Subcutaneous abdominal adipose tissue (tissue), 5 donors: ENCODE data around the gene RCE1.
"Not testable (repeated sequence)": the region's sequence is repeated elsewhere in the genome, so short reads cannot be mapped to it uniquely, and the experiment has no call there.

Experiments used
- H3K27ac ChIP-seq: one replicate; pipeline ENCODE4 v1.7.0; 2013; ENCODE audit warnings: low read depth, mild to moderate bottlenecking, inconsistent platforms, low read length, moderate library complexity
- H3K27me3 ChIP-seq, 5 donors: one replicate each; pipeline ENCODE4 v1.7.0; 2013; ENCODE audit warnings: low read length in 5 of 5, inconsistent platforms in 1 of 5; ENCODE audit not compliant: control insufficient read depth in 5 of 5, insufficient read depth in 4 of 5
- H3K36me3 ChIP-seq, 5 donors: one replicate each; pipeline ENCODE4 v1.7.0; 2013; ENCODE audit warnings: low read length in 5 of 5; ENCODE audit not compliant: control insufficient read depth in 5 of 5, insufficient read depth in 5 of 5
- H3K4me1 ChIP-seq, 5 donors: one replicate each; pipeline ENCODE4 v1.7.0; 2013; ENCODE audit warnings: low read length in 5 of 5, mild to moderate bottlenecking in 3 of 5, moderate library complexity in 1 of 5; ENCODE audit not compliant: control insufficient read depth in 5 of 5, insufficient read depth in 5 of 5
- H3K4me3 ChIP-seq, 5 donors: one replicate each; pipeline ENCODE4 v1.7.0; 2013; ENCODE audit warnings: low read length in 5 of 5, low read depth in 1 of 5
- H3K9ac ChIP-seq, 5 donors: one replicate each; pipeline ENCODE4 v1.7.0; 2013; ENCODE audit warnings: low read length in 5 of 5, mild to moderate bottlenecking in 4 of 5, moderate library complexity in 3 of 5
- H3K9me3 ChIP-seq, 5 donors: one replicate each; pipeline ENCODE4 v1.7.0; 2013; ENCODE audit warnings: low read length in 5 of 5; ENCODE audit not compliant: control insufficient read depth in 5 of 5
- donor health status: healthy.
- donor health status: healthy.
- donor health status: healthy.
- donor health status: healthy.
- donor health status: healthy.

RCE1 gene, protein sequence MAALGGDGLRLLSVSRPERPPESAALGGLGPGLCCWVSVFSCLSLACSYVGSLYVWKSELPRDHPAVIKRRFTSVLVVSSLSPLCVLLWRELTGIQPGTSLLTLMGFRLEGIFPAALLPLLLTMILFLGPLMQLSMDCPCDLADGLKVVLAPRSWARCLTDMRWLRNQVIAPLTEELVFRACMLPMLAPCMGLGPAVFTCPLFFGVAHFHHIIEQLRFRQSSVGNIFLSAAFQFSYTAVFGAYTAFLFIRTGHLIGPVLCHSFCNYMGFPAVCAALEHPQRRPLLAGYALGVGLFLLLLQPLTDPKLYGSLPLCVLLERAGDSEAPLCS

GRCh38 chr11:66842896-66843775 is at the start of gene RCE1:
Gene RCE1 (plus strand): TSS chr11:66843441. CDS start chr11:66843456, 15 bp downstream.
- peak within 1 kb of the TSS; percentile 94 to 97 (median 96) for H3K9ac ChIP-seq

GRCh38 chr11:66799815-66800214 is 43.4 kb upstream of the RCE1 start:
- not testable (repeated sequence) for H3K9ac ChIP-seq, H3K36me3 ChIP-seq, H3K27me3 ChIP-seq, H3K4me1 ChIP-seq, H3K27ac ChIP-seq, H3K4me3 ChIP-seq, H3K9me3 ChIP-seq

More at GRCh38 chr11:66842896-66843775, at the start of gene RCE1:
- Histone ChIP-seq H3K36me3 (peaks cover 0 to 47% (median 31%) of the 10 kb centered on the region in 5 donors), H3K4me1 (peaks cover 11 to 36% (median 35%) of the 10 kb centered on the region in 5 donors), H3K9me3 (no peaks in the 10 kb centered on the region), H3K4me3 (peak within 1 kb of the TSS; percentile 91 to 98 (median 95)), H3K27me3 (no peaks in the 10 kb centered on the region), H3K27ac (peak within 1 kb of the TSS; percentile 79)

- H3K4me3 ChIP-seq = no peak overlapping the region
- H3K27ac ChIP-seq = no peak overlapping the region
- H3K9ac ChIP-seq = no peak overlapping the region
- no peaks in the 10 kb centered on the region for H3K4me1 ChIP-seq
- no peaks in the 10 kb centered on the region for H3K9me3 ChIP-seq
- H3K36me3 ChIP-seq = no peaks in the 10 kb centered on the region
- H3K27me3 ChIP-seq = no peaks in the 10 kb centered on the region
These were observed 42.4 kb upstream of the RCE1 start for GRCh38 chr11:66800720-66801428.

DNA sequence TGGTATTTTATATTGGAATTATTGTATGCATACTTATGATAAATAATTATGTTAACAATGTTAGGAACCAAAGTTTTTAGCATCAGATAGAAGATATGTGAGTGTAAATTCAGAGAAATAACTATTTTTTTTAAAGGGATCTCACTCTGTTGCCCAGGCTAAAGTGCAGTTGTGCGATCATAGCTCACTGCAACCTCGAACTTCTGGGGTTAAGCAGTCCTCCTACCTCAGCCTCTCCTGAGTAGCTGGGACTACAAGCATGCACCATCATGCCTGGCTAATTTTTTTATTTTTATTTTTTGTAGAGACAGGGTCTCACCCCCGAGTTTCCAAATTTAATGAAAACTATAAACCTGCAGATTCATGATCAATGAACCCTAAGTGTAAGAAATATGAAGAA is 33.6 kb upstream of the RCE1 start:
- H3K4me1 ChIP-seq = no peaks in the 10 kb centered on the region
- H3K36me3 ChIP-seq = no peaks in the 10 kb centered on the region
- H3K9ac ChIP-seq = no peak overlapping the region
- no peak overlapping the region for H3K27ac ChIP-seq
- H3K27me3 ChIP-seq = no peaks in the 10 kb centered on the region
- H3K9me3 ChIP-seq = no peaks in the 10 kb centered on the region
- H3K4me3 ChIP-seq = no peak overlapping the region

DNA sequence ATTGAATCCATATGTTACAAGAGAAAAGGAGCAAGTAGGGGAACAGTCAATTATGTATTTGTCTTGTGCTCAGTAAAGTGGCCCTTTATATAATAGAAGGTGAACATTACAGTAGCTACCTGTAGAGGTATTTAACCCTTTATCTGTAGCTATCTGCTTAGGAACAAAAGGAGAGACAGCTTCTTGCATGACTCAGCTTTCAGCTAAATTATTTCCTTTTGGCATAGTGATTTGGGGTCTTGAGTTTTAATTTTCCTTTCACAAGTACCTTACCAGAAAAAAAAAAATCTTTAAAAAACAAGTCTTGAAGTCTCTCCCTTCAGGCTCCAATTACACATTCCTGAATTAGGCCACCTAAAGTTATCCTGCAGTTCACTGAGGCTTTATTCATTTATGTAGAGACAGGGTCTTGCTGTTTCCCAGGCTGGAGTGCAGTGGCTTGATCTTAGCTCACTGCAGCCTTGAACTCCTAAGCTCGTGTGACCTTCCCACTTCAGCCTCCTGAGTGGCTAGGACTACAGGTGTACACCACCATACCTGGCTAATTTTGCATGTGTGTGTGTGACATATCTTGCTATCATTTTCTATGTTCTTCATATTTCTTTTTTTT is 32.6 kb upstream of the RCE1 start:
- Histone ChIP-seq H3K4me1 (no peaks in the 10 kb centered on the region), H3K36me3 (no peaks in the 10 kb centered on the region), H3K9ac (no peak overlapping the region), H3K4me3 (no peak overlapping the region), H3K9me3 (no peaks in the 10 kb centered on the region), H3K27me3 (no peaks in the 10 kb centered on the region), H3K27ac (no peak overlapping the region)

- no peak overlapping the region for H3K27ac ChIP-seq
- peaks cover 0 to 4% (median 0%) of the 10 kb centered on the region in 5 donors for H3K36me3 ChIP-seq
- no peaks in the 10 kb centered on the region for H3K27me3 ChIP-seq
- H3K4me1 ChIP-seq = no peaks in the 10 kb centered on the region
- H3K4me3 ChIP-seq = no peak overlapping the region
- H3K9me3 ChIP-seq = no peaks in the 10 kb centered on the region
- no peak overlapping the region for H3K9ac ChIP-seq
These were observed 28.6 kb upstream of the RCE1 start for GRCh38 chr11:66814678-66815077.

- H3K4me1 ChIP-seq = no peaks in the 10 kb centered on the region
- H3K27me3 ChIP-seq = no peaks in the 10 kb centered on the region
- H3K9me3 ChIP-seq = no peaks in the 10 kb centered on the region
- H3K9ac ChIP-seq = no peak overlapping the region
- H3K4me3 ChIP-seq = no peak overlapping the region
- H3K27ac ChIP-seq = no peak overlapping the region
- peaks cover 0 to 4% (median 0%) of the 10 kb centered on the region in 5 donors for H3K36me3 ChIP-seq
These were observed 27.6 kb upstream of the RCE1 start for GRCh38 chr11:66815646-66816045.

DNA sequence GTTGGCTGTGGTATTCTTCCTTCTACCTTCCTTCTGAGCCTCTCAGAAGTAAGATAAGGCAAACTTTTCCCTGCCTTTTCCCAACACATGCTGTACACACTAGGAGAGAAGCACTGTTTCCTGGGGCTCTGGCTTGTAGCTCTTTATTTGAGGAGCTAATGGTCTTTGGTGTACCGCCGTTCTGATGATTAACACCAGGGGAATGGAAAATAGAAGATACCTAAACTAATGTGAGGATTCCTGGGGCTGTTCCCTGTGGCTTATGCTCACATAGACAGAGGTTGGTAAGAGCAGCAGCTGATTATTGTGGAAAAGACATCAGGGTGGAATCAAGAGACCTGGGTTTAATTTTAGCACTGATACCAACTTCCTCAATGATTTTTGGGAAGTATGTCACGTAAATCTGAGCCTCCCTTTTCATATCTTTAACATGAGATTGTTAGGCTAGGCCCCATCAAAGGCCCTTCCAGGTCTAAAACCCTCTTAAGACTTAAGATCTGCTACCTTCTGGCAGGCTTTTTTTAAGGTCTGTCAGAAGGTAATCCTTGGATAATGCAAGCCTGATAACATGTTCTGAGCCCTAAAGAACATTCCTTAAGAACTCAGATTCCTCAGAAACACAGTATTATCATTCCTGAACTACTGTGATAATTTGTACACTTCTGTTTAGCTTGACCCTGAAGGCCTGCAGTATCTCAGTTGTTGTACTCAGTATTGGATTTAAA is 24.8 kb upstream of the RCE1 start:
- H3K9me3 ChIP-seq = no peaks in the 10 kb centered on the region
- no peak overlapping the region for H3K9ac ChIP-seq
- no peaks in the 10 kb centered on the region for H3K27me3 ChIP-seq
- peaks cover 0 to 4% (median 0%) of the 10 kb centered on the region in 5 donors for H3K36me3 ChIP-seq
- H3K4me1 ChIP-seq = no peaks in the 10 kb centered on the region
- H3K27ac ChIP-seq = no peak overlapping the region
- no peak overlapping the region for H3K4me3 ChIP-seq

DNA sequence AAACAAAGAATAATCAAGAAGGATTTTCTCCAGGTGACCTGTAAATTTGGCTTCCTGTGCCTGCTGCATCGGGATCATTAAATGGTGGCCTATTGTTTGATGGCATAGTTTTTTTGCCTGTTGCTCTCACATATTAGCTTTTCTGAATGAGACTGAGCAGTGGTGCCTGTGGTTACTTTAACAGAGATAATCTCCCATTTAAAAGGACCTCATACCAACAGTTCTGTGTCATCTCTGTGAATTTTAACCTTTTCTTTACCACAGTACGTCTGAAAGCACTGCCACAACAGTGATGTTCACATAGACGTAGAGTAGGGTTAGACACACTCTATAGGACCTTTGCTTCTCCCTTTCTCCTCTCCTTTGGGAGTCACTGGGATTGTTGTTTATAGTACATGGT is 22.9 kb upstream of the RCE1 start:
- Histone ChIP-seq H3K9me3 (no peaks in the 10 kb centered on the region), H3K9ac (no peak overlapping the region), H3K4me3 (no peak overlapping the region), H3K36me3 (peaks cover 0 to 4% (median 0%) of the 10 kb centered on the region in 5 donors), H3K27me3 (no peaks in the 10 kb centered on the region), H3K4me1 (no peaks in the 10 kb centered on the region), H3K27ac (no peak overlapping the region)
